ENCODE measurements around the gene MYO10.

Gene MYO10

DNA sequence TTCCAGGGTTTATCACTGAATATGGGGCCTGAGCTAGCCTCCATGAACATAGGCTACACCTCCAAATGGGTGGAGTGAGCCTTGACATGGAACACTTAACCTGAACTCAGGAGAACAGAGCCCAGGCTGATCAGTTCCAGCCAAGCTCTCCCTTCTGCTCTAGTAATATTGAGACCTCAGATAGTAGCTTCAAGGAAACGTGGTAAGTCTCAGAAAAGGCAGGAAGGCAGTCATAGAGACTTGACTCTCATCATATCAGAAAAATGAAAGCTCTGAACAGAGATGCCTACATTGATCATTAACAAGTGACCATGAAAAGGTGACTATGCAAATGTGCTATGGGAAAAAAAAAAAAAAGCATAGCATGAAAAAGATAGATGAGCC is 40.5 kb upstream of the MYO10 start:
- H3K4me3 ChIP-seq (ENCODE audit: low read length), result no peak overlapping the region
- TF ChIP-seq, protein P1, sequence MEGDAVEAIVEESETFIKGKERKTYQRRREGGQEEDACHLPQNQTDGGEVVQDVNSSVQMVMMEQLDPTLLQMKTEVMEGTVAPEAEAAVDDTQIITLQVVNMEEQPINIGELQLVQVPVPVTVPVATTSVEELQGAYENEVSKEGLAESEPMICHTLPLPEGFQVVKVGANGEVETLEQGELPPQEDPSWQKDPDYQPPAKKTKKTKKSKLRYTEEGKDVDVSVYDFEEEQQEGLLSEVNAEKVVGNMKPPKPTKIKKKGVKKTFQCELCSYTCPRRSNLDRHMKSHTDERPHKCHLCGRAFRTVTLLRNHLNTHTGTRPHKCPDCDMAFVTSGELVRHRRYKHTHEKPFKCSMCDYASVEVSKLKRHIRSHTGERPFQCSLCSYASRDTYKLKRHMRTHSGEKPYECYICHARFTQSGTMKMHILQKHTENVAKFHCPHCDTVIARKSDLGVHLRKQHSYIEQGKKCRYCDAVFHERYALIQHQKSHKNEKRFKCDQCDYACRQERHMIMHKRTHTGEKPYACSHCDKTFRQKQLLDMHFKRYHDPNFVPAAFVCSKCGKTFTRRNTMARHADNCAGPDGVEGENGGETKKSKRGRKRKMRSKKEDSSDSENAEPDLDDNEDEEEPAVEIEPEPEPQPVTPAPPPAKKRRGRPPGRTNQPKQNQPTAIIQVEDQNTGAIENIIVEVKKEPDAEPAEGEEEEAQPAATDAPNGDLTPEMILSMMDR (IDR thresholded peaks at IDR 0.05; ENCODE audit: insufficient read depth, low read depth, low read length, missing control alignments), result no peak

GRCh38 chr5:16975950-16976624 is 40.0 kb upstream of the MYO10 start:
- H3K4me3 ChIP-seq (ENCODE audit: low read length), result no peak overlapping the region
- TF ChIP-seq, protein P1 (IDR thresholded peaks at IDR 0.05; ENCODE audit: insufficient read depth, low read depth, low read length, missing control alignments), result no peak
- DNase-seq (ENCODE audit: low read depth), result no peak

More for the DNA sequence above, 40.5 kb upstream of the MYO10 start:
- no peak for DNase-seq (ENCODE audit: low read depth)

DNA sequence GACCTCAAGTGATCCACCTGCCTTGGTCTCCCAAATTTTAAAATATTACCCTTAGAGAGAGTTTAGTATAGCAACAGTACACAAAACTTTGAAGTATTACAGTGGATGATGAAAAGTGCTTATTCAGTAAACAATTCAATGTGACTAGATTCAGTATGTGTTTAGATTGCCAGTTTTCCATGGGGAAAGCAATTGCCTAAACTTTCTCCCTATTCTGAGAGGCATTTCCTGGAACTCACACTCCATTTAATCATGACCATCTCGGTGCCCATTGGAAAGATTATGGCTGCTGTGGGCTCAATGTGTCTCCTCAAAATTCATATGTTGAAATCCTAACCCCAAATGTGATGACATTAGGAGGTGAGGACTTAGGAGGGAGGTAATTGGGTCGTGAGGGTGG is 38.9 kb upstream of the MYO10 start:
- H3K4me3 ChIP-seq (ENCODE audit: low read length), result no peak overlapping the region
- DNase-seq (ENCODE audit: low read depth), result no peak
- TF ChIP-seq, protein P1 (IDR thresholded peaks at IDR 0.05; ENCODE audit: insufficient read depth, low read depth, low read length, missing control alignments), result no peak

DNA sequence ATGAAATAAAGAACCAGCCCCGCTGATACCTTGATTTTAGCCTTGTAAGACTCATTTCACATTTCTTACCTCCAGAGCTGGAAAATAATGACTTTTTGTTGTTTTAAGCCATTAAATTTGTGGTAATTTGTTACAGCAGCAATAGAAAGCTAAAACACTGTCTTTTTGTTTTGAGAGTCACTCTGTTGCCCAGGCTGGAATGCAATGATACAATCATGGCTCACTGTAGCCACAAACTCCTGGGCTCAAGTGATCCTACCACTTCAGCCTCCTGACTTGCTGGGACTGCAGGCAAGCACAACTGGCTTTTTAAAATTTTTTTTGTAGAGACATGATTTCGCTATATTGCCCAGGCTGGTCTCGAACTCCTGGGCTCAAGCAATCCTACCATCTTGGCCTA is 34.7 kb upstream of the MYO10 start:
- no peak overlapping the region for H3K4me3 ChIP-seq (ENCODE audit: low read length)
- DNase-seq (ENCODE audit: low read depth), result peak; percentile 19
- TF ChIP-seq, protein P1 (IDR thresholded peaks at IDR 0.05; ENCODE audit: insufficient read depth, low read depth, low read length, missing control alignments), result no peak

DNA sequence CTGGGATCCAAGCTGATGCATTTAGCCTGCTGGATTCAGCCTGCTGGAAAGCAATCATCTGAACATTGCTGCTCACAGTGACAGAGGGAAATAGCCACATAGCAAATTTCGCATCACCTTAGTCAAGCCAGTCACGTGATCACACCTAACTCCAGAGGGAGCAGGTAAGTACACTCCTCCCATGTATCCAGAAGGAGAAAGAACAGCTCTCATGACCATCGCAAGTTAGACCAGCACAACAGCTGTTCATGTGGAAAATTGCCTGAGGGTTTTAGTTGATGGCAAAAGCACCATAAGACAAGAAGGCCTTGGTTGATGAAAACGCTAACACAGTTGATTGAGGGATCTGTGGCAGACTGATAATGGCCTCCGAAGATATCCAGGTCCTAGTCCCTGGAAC is 34.2 kb upstream of the MYO10 start:
- TF ChIP-seq, protein P1 (IDR thresholded peaks at IDR 0.05; ENCODE audit: insufficient read depth, low read depth, low read length, missing control alignments), result no peak
- no peak for DNase-seq (ENCODE audit: low read depth)
- H3K4me3 ChIP-seq (ENCODE audit: low read length), result no peak overlapping the region

GRCh38 chr5:16965581-16965980 is 29.5 kb upstream of the MYO10 start:
- DNase-seq (ENCODE audit: low read depth), result no peak
- TF ChIP-seq, protein P1 (IDR thresholded peaks at IDR 0.05; ENCODE audit: insufficient read depth, low read depth, low read length, missing control alignments), result no peak

DNA sequence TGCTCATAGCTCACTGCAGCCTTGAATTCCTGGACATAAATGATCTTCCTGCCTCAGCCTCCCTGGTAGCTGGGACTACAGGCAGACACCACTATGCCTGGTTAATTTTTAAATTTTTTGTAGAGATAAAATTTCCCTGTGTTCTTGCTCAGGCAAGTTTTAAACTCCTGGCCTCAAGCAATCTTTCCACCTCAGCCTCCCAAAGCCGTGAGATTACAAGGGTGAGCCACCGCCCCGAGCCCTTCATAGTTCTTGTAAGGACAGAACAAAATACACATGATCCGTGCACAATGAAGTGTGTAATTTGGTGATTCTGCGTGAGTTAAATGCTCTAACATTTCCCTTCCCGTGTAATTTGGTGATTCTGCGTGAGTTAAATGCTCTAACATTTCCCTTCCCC is 27.7 kb upstream of the MYO10 start:
- H3K4me3 ChIP-seq (ENCODE audit: low read length), result no peak overlapping the region
- peak; percentile 16 for DNase-seq (ENCODE audit: low read depth)
- TF ChIP-seq, protein P1 (IDR thresholded peaks at IDR 0.05; ENCODE audit: insufficient read depth, low read depth, low read length, missing control alignments), result no peak

More at GRCh38 chr5:16965581-16965980, 29.5 kb upstream of the MYO10 start:
- H3K4me3 ChIP-seq (ENCODE audit: low read length), result no peak overlapping the region
